ENCODE measurements around the gene RARS1.

DNA sequence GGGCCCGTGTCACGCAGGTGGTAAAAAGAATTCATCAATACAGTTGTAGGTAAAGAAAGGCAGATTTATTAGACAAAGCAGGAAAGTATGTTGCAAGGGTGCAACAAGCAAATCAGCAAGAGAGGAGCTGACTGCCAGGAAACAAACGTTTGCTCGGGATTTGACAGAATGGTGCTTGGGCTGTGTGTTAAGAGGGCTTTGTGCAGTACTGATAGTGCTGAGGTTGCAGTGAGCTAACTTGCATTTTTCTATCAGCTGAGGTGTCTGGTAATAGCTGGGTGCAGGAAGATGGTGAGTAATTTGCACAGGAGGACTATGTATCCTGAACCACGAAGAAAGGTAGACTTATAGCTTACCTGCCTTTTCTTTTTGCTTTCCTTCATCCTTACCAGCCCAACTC is 3.9 kb upstream of the RARS1 start:
- TF ChIP-seq CTCF (IDR thresholded peaks at IDR 0.05; ENCODE audit: insufficient read depth, low read depth, low read length) (no peak), EZH2 (IDR thresholded peaks at IDR 0.05; ENCODE audit: insufficient read depth, low read length) (no peak)
